Measurements from ENCODE around the gene FAN1. TPM values are rescaled to one million over a fixed set of nuclear protein-coding genes. Genes with fewer than 3 reads are reported as not detected.
"Not testable (repeated sequence)": the region's sequence is repeated elsewhere in the genome, so short reads cannot be mapped to it uniquely, and the experiment has no call there.

FAN1 gene
- polyA plus RNA-seq (ENCODE audit: insufficient read length in 4 of 4) = 10 to 100 TPM; 24.6 to 44.0 (median 33.6) TPM

GRCh38 chr15:30903497-30904187 is at the start of gene FAN1:
TSS of gene FAN1 (plus strand) at chr15:30903915. CDS start at chr15:30904664, 749 bp downstream.
- DNase-seq (ENCODE audit: low read depth in 4 of 4, low spot score in 3 of 4) = peak; percentile 64 to 80 (median 72)

- DNase-seq (ENCODE audit: low read depth in 4 of 4, low spot score in 3 of 4) = peak in 2 of 4 donors; percentile 3
Measured at GRCh38 chr15:30859091-30859874, 44.4 kb upstream of the FAN1 start.

GRCh38 chr15:30865257-30865656 is 38.5 kb upstream of the FAN1 start:
- DNase-seq (ENCODE audit: low read depth in 4 of 4, low spot score in 3 of 4) = no peak

DNA sequence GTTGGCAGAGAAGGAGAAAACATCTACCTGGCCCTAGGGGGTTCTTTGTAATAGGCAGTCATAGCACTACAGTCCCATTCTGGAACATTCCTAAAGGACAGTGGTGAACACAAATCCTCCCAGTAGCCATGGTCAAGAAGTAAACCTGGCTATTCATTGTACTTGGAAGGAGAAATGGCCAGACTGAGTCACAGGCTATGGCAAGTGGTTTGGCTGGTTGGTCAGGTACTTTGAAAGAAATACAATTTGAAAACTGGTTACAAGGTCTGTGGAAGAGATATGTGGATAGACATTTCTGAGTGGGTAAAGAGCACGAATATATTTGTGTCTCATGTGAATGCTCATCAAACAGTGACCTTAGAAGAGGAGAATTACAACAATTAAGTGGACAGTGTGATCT is 33.0 kb upstream of the FAN1 start:
- DNase-seq (ENCODE audit: low read depth in 4 of 4, low spot score in 3 of 4) = no peak

DNA sequence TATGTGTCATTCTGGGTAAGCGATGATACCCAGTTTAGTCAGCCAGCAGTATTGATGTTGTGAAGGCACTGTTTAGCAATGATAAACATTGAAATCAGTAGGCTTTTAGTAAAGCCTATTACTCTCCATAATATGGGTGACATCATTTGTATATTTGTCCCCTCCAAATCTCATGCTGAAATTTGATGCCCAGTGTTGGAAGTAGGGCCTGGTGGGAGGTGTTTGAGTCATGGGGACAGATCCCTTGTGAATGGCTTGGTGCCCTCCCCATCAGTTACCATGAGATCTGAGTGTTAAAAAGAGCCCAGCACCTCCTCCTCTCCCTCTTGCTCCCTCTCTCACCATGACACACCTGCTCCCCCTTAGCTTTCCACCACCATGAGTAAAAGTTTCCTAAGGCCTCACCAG is 31.4 kb upstream of the FAN1 start:
- no peak for DNase-seq (ENCODE audit: low read depth in 4 of 4, low spot score in 3 of 4)

DNA sequence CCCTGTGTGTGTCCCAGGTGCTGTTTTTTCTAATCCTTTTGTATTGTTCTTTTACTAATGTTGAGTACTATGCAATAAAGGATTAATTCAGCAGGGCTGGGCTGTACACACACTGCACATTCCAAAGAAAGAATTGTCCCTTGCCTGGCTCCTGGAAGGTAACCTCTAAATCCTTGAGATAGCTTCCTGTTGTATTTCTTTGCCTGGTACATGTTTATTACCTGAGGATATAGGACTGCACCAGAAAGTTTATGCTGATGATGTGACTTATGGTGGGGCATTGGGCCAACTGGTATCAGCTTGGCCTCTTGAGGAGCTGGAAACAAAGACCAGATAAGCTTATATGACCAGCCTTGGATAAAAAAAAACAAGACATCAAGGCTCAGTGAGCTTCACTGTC is 26.6 kb upstream of the FAN1 start:
- no peak for DNase-seq (ENCODE audit: low read depth in 4 of 4, low spot score in 3 of 4)

DNA sequence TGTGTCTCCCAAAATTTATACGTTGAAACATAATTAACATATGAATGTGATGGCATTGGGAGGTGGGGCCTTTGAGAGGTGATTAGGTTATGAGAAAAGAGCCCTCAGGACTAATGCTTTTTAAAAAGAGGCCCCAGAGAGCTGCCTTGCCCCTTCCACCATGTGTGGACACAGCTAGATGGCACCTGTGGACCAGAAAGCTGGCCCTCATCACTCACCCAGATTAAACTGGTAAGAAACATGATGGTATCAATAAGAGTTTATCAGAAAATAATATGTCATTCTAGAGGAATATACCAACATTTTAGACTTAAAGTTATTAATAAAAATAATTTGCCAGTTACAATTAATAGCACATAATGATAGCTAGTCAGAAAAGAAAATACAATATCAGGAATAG is 25.2 kb upstream of the FAN1 start:
- no peak for DNase-seq (ENCODE audit: low read depth in 4 of 4, low spot score in 3 of 4)

DNA sequence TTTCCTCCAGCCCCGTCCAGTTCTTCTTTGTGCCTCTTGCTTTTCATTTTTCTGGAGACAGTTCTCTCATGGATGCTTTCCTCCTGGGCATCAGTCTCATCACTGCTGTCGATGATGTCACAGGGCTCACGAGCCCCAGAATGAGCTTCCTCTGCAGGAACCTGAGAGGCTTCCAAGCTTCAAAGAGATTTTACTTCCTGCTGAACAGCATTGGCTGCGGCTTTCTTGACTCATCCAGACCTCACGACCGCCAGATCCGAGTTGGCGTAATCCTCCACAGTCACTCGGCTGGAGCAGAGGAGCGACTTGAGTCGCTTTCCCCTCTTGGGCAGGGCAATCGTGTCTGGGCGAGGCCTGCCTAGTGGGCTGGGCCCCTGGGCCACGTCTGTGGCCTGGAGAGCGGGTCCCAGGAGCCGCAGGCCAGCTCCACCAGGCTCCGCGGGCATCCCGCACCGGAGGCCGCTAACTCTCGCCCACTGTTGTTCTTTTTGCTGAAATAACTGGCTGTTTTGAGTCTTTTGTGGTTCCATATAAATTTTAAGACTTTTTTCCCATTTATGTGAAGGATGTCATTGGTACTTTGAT is 20.8 kb upstream of the FAN1 start:
- no peak for DNase-seq (ENCODE audit: low read depth in 4 of 4, low spot score in 3 of 4)

GRCh38 chr15:30883666-30884065 is 20.0 kb upstream of the FAN1 start:
- not testable (repeated sequence) for DNase-seq (ENCODE audit: low read depth in 4 of 4, low spot score in 3 of 4)

GRCh38 chr15:30885814-30886213 is 17.9 kb upstream of the FAN1 start:
- DNase-seq (ENCODE audit: low read depth in 4 of 4, low spot score in 3 of 4) = no peak

DNA sequence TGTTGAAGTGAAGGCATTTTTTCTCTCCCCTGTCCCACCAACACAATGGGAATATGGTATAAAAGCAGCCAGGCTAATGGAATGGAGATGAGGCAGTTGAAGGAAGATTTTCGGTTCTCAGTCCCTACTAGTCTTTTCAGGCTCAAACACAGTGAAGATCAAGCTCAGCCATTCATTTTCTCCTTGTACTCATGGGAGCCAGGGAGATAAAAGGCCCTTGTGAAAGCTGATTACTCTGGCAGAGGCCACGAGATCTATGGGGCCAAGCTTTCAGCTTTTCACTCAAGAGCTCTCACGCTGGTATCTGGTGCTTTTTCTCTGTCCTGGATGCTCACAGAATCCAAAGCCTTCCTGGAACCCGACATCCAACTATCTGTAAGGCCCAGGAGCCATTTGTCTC is 14.5 kb upstream of the FAN1 start:
- DNase-seq (ENCODE audit: low read depth in 4 of 4, low spot score in 3 of 4) = no peak

DNA sequence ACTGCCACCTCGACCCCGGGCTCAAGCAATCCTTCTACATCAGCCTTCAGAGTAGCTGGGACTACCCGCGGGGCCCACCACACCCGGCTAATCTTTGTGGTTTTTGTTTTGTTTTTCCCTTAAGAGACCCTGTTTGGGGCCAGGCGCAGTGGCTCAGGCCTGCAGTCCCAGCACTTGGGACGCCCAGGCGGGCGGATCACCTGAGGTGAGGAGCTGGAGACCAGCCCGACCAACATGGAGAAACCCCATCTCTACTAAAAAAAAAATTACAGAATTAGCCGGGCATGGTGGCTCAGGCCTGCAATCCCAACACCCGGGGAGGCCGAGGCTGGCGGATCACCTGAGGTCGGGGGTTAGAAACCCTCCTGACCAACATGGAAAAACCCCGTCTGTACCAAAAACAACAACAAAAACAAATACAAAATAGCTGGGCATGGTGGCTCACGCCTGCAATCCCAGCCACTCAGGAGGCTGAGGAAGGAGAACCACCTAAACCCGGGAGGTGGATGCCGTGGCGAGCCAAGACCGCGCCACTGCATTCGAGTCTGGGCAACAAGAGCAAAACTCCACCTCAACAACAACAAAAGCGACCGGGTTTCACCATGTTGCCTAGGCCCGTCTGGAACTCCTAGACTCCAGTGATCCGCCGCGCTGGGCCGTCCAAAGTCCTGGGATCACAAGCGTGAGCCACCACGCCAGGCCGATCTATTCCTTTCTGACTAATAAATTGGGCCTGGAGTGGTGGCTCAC is 8.1 kb upstream of the FAN1 start:
- DNase-seq (ENCODE audit: low read depth in 4 of 4, low spot score in 3 of 4) = no peak

GRCh38 chr15:30896211-30896606 is 7.5 kb upstream of the FAN1 start:
- DNase-seq (ENCODE audit: low read depth in 4 of 4, low spot score in 3 of 4) = no peak

GRCh38 chr15:30901889-30902288 is 1.8 kb upstream of the FAN1 start:
- no peak for DNase-seq (ENCODE audit: low read depth in 4 of 4, low spot score in 3 of 4)

DNA sequence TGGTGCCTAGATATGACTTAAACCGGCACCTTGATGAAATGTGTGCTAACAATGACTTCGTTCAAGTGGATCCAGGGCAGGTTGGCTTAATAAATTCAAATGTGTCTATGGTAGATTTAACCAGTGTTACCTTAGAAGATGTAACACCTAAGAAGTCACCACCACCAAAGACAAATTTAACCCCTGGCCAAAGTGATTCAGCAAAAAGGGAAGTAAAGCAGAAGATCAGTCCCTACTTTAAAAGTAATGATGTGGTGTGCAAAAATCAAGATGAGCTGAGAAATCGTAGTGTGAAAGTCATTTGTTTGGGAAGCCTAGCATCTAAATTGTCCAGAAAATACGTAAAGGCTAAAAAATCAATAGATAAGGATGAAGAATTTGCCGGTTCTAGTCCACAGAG is 1.1 kb downstream of the FAN1 start:
- no peak for DNase-seq (ENCODE audit: low read depth in 4 of 4, low spot score in 3 of 4)

DNA sequence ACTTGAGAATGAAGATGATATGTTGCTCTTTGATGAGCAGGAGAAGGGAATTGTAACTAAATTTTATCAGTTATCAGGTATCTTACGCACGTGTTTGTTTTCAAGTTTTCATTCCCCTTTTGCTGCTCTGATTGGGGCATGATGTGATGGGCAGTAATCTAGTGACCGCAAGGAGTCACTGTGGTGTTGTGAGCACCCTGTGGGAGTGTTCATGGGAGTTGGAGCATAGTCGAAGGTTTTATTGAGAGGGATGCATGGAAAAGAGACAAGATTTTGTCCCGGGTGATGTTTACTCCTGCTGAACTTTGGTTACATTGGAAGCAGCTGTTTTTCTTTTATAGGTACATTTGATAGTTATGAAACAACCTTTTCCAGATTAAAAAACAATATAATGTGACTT is 2.1 kb downstream of the FAN1 start:
- no peak for DNase-seq (ENCODE audit: low read depth in 4 of 4, low spot score in 3 of 4)

- no peak for DNase-seq (ENCODE audit: low read depth in 4 of 4, low spot score in 3 of 4)
Measured at GRCh38 chr15:30906366-30906765, 2.7 kb downstream of the FAN1 start.

DNA sequence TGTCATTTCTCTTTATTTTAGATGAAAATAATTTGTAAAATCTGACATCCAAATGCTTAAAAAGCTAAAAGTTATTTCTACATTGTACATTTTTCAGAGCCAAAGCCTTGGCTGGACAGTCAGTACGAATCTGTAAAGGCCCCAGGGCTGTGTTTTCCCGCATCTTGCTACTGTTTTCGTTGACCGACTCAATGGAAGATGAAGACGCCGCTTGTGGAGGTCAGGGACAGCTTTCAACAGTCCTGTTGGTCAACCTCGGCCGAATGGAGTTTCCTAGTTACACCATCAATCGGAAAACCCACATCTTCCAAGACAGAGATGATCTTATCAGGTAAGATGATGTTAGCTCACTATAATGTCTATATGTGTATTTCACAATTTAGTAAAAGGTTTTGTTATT is 10.0 kb downstream of the FAN1 start:
- no peak for DNase-seq (ENCODE audit: low read depth in 4 of 4, low spot score in 3 of 4)

GRCh38 chr15:30917013-30917412 is 13.3 kb downstream of the FAN1 start:
- DNase-seq (ENCODE audit: low read depth in 4 of 4, low spot score in 3 of 4) = no peak

DNA sequence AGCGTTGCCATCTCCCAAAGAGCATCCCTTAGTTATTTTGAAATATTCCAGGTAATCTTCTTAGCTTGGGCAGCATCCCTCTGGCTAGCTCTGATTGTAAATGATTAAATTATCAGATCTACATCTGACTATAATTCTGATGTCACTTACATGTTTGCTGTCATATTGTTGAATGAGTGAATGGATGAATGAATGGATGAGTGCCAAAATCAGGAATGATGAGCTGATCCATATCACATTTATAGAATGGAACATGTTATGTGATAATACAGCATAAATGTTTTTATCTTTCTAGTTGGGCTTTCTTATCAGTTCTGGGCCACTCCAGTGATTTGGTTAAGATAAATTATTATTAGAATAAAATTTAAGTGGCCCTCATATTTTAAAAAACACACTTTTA is 14.0 kb downstream of the FAN1 start:
- DNase-seq (ENCODE audit: low read depth in 4 of 4, low spot score in 3 of 4) = no peak

DNA sequence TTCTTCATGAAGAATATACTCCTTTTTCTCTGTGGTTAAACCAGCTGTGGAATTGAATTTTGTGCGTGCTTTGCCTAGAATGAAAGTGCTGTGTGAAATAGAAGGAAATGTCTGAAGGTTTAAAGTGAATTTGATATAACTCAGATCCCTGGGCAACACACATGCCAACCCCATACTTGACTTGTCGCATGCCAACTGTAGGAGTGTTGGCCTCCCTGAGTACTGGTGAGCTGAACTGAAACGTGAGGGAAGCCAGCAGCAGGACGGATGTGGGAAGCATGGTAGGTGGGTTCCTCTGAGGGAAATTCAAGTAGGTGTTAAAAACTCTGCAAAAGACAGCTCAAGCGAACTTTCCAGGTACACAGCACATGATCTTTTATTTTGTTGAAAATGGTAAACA is 14.7 kb downstream of the FAN1 start:
- no peak for DNase-seq (ENCODE audit: low read depth in 4 of 4, low spot score in 3 of 4)
